GM21423 (cell line): ENCODE data around the gene PIP5K1C.
"Not testable (repeated sequence)": the region's sequence is repeated elsewhere in the genome, so short reads cannot be mapped to it uniquely, and the experiment has no call there.

ENCODE experiments used
- ATAC-seq: cut with Tn5 transposase; IDR thresholded peaks from one replicate; pipeline ENCODE4 v1.9.1; 2021; ENCODE audit warnings: mild to moderate bottlenecking, moderate library complexity; ENCODE audit not compliant: unreplicated experiment

The PIP5K1C gene

GRCh38 chr19:3591876-3592613 lies 108.2 kb downstream of the PIP5K1C start:
- no peak for ATAC-seq

DNA sequence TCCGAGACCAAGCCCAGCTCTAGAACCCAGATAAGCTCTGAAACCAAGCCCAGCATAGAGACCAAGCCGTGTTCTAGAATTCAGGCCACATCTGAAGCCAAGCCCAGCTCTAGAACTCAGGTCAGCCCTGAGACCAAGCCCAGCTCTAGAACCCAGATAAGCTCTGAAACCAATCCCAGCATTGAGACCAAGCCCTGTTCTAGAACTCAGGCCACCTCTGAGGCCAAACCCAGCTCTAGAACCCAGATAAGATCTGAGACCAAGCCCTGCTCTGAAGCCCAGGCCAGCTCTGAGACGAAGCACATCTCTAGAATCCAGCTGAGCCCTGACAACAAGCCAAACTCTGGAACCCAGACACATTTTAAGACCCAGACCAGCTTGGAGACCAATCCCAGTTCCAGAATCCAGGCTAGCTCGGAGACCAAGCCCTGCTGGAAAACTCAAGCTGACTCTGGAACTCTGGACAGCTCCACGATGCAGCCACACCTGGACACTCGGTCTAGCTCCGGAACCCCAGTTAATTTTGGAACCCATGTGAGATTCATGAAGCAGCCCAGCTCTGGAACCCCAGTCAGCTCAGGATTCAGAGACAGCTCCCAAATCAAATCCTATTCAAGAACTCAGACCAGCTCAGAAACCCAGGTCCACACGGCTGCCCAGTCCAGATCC lies 109.1 kb downstream of the PIP5K1C start:
- ATAC-seq: no peak

DNA sequence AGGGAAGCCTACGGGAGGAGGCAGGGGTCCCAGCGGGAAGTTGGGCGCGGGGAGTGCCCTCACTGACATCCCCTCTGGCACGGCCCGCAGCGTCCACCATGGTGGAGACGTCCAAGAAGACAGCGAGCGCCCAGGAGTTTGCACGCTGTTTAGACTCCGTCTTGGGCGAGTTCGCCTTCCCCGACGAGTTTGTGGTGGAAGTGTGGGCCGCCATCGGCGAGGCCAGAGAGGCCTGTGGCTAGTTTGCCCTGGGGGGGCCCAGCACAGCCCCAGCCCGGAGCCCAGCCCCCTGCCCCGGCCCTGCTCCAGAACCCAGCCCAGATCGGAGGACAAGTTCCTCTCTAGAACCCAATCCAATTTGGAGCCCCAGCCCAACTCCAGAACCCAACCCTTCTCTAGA lies 110.3 kb downstream of the PIP5K1C start:
- no peak for ATAC-seq

- no peak for ATAC-seq
These were observed 110.8 kb downstream of the PIP5K1C start for GRCh38 chr19:3589439-3589838.

- ATAC-seq: no peak
These were observed 113.4 kb downstream of the PIP5K1C start for GRCh38 chr19:3586707-3587346.

GRCh38 chr19:3586127-3586626 lies 114.1 kb downstream of the PIP5K1C start:
- no peak for ATAC-seq

DNA sequence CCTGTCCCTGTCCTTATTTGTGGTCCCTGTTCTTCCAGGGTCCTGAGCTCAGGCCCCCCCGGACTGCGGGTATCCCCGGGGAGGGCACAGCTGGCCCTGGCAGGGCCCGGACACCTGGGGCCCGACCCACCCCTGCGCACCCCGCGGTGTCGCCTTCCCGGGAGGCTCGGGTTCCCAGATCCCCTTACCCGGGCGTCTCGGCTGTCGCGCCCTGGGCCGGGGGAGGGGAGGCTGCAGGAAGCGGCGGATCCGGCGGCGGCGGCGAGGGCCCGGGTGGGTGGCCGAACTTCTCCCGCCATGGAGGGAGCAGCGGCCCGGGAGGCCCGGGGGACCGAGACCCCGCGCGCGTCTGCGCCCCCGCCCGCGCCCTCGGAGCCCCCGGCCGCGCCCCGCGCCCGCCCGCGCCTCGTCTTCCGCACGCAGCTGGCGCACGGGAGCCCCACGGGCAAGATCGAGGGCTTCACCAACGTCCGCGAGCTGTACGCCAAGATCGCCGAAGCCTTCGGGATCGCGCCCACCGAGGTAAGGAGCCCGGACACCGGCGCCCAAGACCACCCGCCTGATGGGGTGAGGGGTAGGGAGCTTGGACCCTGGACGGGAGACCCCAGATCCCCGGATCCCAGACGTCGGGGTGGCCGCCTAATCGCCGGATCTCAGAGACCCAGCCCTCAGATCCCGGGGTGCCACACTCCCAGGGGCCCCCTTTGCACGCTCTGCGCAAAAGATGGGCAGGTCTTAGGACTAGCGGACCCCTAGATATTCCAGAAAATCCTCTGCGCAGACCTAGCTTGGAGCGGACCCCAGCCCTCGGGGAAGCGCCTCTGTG lies 114.8 kb downstream of the PIP5K1C start, which contains the start of gene GIPC3:
Gene GIPC3, plus strand, starts transcription at position 178 of the 826 bp plus-strand sequence. Its CDS starts 120 bp downstream, at position 298.
- no peak for ATAC-seq

- not testable (repeated sequence) for ATAC-seq
These were observed 116.0 kb downstream of the PIP5K1C start for GRCh38 chr19:3584036-3584802.

DNA sequence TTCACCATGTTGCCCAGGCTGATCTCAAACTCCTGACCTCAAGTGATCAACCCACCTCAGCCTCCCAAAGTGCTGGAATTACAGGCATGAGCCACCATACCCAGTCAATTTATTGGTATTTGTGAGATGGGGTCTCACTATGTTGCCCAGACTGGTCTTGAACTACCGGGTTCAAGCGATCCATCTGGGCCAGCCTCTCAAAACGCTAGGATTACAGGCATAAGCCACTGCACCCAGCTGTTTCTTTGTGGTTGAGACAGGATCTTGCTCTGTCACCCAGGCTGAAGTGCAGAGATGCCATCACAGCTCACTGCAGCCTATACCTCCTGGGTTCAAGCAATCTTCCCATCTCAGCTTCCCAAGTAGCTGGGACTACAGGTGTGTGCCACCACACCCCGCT lies 118.5 kb downstream of the PIP5K1C start:
- ATAC-seq: not testable (repeated sequence)
